Inferior parietal cortex (tissue), 1 donor: ENCODE measurements around the gene EBI3.
"Not testable (repeated sequence)": the region's sequence is repeated elsewhere in the genome, so short reads cannot be mapped to it uniquely, and the experiment has no call there.

ENCODE experiments used
- DNase-seq: peaks from one replicate; pipeline ENCODE4 v3.0.0-alpha.2; 2016; ENCODE audit errors: extremely low spot score

Gene EBI3

GRCh38 chr19:4200940-4201542 is 28.3 kb upstream of the EBI3 start:
- DNase-seq = no peak

- DNase-seq = no peak
Measured at GRCh38 chr19:4201798-4202197, 27.5 kb upstream of the EBI3 start.

GRCh38 chr19:4206818-4207484 is 22.4 kb upstream of the EBI3 start:
- DNase-seq = no peak

GRCh38 chr19:4208385-4209094 is 20.8 kb upstream of the EBI3 start:
- DNase-seq = no peak

- DNase-seq = no peak
Measured at GRCh38 chr19:4210166-4210731, 19.1 kb upstream of the EBI3 start.

- DNase-seq = no peak
Measured at GRCh38 chr19:4213116-4213515, 16.2 kb upstream of the EBI3 start.

GRCh38 chr19:4215807-4216206 is 13.5 kb upstream of the EBI3 start:
- no peak for DNase-seq

GRCh38 chr19:4216846-4217245 is 12.5 kb upstream of the EBI3 start:
- no peak for DNase-seq

- DNase-seq = no peak
Measured at GRCh38 chr19:4217429-4218264, 11.7 kb upstream of the EBI3 start.

- not testable (repeated sequence) for DNase-seq
Measured at GRCh38 chr19:4218523-4218922, 10.8 kb upstream of the EBI3 start.

GRCh38 chr19:4220188-4220587 is 9.1 kb upstream of the EBI3 start:
- DNase-seq = no peak

- no peak for DNase-seq
Measured at GRCh38 chr19:4224470-4224869, 4.9 kb upstream of the EBI3 start.

GRCh38 chr19:4225885-4226284 is 3.4 kb upstream of the EBI3 start:
- no peak for DNase-seq

- no peak for DNase-seq
Measured at GRCh38 chr19:4227771-4228170, 1.6 kb upstream of the EBI3 start.

GRCh38 chr19:4228765-4229178 is 551 bp upstream of the EBI3 start:
- no peak for DNase-seq

GRCh38 chr19:4230237-4230636 is 914 bp downstream of the EBI3 start:
- DNase-seq = not testable (repeated sequence)

GRCh38 chr19:4231521-4231920 is 2.2 kb downstream of the EBI3 start:
- not testable (repeated sequence) for DNase-seq

GRCh38 chr19:4232139-4232538 is 2.8 kb downstream of the EBI3 start:
- DNase-seq = not testable (repeated sequence)

- DNase-seq = no peak
Measured at GRCh38 chr19:4232614-4233281, 3.4 kb downstream of the EBI3 start.

- DNase-seq = peak; percentile 33
Measured at GRCh38 chr19:4233282-4233853, 4.0 kb downstream of the EBI3 start.
